HepG2 (cell line): ENCODE results near the gene FGFR3. TPM values are rescaled to one million over a fixed set of nuclear protein-coding genes. Genes with fewer than 3 reads are reported as not detected.

Experiments used
- GMEB1 ChIP-seq: sonication (generic); formaldehyde crosslinking; IDR thresholded peaks from 2 replicates; pipeline ENCODE4 v1.5.1; 2020; ENCODE audit warnings: missing genetic modification reagents, mild to moderate bottlenecking, borderline replicate concordance
- KLF16 ChIP-seq, 2 experiments: sonication (generic) in 1 of 2; formaldehyde crosslinking in 1 of 2; IDR thresholded peaks; 2 replicates each; pipeline versions ENCODE4 v1.6.1 to v1.8.0; 2016 to 2023; ENCODE audit warnings: missing genetic modification reagents in 2 of 2, missing compliant biosample characterization in 1 of 2
- PAXIP1 ChIP-seq: sonication (generic); formaldehyde crosslinking; conservative IDR thresholded peaks from 2 replicates; pipeline ENCODE4 v1.4.0; 2020; ENCODE audit warnings: mild to moderate bottlenecking, missing genetic modification reagents, moderate library complexity
- SNRNP70 ChIP-seq: fragments of 200-400 bp; formaldehyde crosslinking; IDR thresholded peaks from 2 replicates; pipeline ENCODE4 v1.6.1; 2017; ENCODE audit warnings: mild to moderate bottlenecking, low read depth, low read length, moderate library complexity
- SP4 ChIP-seq: sonication (generic); formaldehyde crosslinking; IDR thresholded peaks from 2 replicates; pipeline ENCODE4 v1.8.1; 2023; ENCODE audit warnings: mild to moderate bottlenecking, missing genetic modification reagents
- TAF1 ChIP-seq: sonication (generic); formaldehyde crosslinking; IDR thresholded peaks from 2 replicates; pipeline ENCODE4 v1.4.0; 2020; ENCODE audit warnings: missing genetic modification reagents
- TRIM24 ChIP-seq: sonication (generic); formaldehyde crosslinking; IDR thresholded peaks from 2 replicates; pipeline ENCODE4 v1.8.0; 2022; ENCODE audit warnings: mild to moderate bottlenecking, missing genetic modification reagents
- XRCC5 ChIP-seq: fragments of 200-400 bp; formaldehyde crosslinking; optimal IDR thresholded peaks from 2 replicates; pipeline ENCODE3; 2017; ENCODE audit warnings: mild to moderate bottlenecking, low read length
- ZBTB43 ChIP-seq: sonication (generic); formaldehyde crosslinking; conservative IDR thresholded peaks from 2 replicates; pipeline ENCODE4 v1.4.0; 2020; ENCODE audit warnings: missing genetic modification reagents
- ZNF235 ChIP-seq: sonication (generic); formaldehyde crosslinking; IDR thresholded peaks from 2 replicates; pipeline ENCODE4 v1.8.1; 2023; ENCODE audit warnings: mild to moderate bottlenecking, missing genetic modification reagents, borderline replicate concordance
- ZNF281 ChIP-seq: sonication (generic); formaldehyde crosslinking; IDR thresholded peaks from 2 replicates; pipeline ENCODE4 v1.4.0; 2020; ENCODE audit warnings: missing genetic modification reagents, borderline replicate concordance
- ZNF367 ChIP-seq: sonication (generic); formaldehyde crosslinking; IDR thresholded peaks from 2 replicates; pipeline ENCODE4 v1.4.0; 2020; ENCODE audit warnings: missing genetic modification reagents, borderline replicate concordance
- ZNF552 ChIP-seq: sonication (generic); formaldehyde crosslinking; IDR thresholded peaks from 2 replicates; pipeline ENCODE4 v1.9.0; 2022; ENCODE audit warnings: missing genetic modification reagents, mild to moderate bottlenecking, borderline replicate concordance
- ZNF567 ChIP-seq: sonication (generic); formaldehyde crosslinking; IDR thresholded peaks from 2 replicates; pipeline ENCODE4 v1.8.1; 2023; ENCODE audit warnings: mild to moderate bottlenecking, missing genetic modification reagents, borderline replicate concordance
- ZNF782 ChIP-seq: sonication (generic); formaldehyde crosslinking; IDR thresholded peaks from 2 replicates; pipeline ENCODE4 v1.4.0; 2020; ENCODE audit warnings: missing genetic modification reagents, mild to moderate bottlenecking, borderline replicate concordance
- ZSCAN12 ChIP-seq: sonication (generic); formaldehyde crosslinking; IDR thresholded peaks from 2 replicates; pipeline ENCODE4 v1.9.0; 2021; ENCODE audit warnings: mild to moderate bottlenecking, missing genetic modification reagents
- polyA plus RNA-seq, 8 experiments: library from polyadenylated mRNA; depleted of rRNA in 3 of 8; stranded (reverse) in 7 of 8; unstranded in 1 of 8; fragments of >200 nt; fragmentation: Illumina TruSeq in 4 of 8; extraction: Trizol in 4 of 8; gene quantifications; 2 replicates each; pipeline versions ENCODE4 v1.2.1 to v1.2.3, GENCODE V29; 2011 to 2016; ENCODE audit warnings: low read depth in 4 of 8, missing spikeins in 1 of 8, mixed read lengths in 1 of 8; ENCODE audit not compliant: insufficient read depth in 1 of 8
- total RNA-seq, 5 experiments: library from RNA; depleted of rRNA; stranded (reverse); fragments of >200 nt; fragmentation: Illumina TruSeq; extraction: Trizol; gene quantifications; 2 replicates each; pipeline ENCODE4 v1.2.3, GENCODE V29; 2016; ENCODE audit warnings: low read depth in 1 of 5
- TF ChIP-seq, protein P1 (sequence below): sonication (generic); formaldehyde crosslinking; IDR thresholded peaks from 2 replicates; pipeline ENCODE4 v1.8.0; 2023; ENCODE audit warnings: mild to moderate bottlenecking, missing genetic modification reagents

FGFR3 gene
- total and polyA plus RNA-seq, 2 of the 13 experiments (the other 11 are each of a cell fraction or from before 2014, with no cell fraction given) = 103 to 109 TPM

DNA sequence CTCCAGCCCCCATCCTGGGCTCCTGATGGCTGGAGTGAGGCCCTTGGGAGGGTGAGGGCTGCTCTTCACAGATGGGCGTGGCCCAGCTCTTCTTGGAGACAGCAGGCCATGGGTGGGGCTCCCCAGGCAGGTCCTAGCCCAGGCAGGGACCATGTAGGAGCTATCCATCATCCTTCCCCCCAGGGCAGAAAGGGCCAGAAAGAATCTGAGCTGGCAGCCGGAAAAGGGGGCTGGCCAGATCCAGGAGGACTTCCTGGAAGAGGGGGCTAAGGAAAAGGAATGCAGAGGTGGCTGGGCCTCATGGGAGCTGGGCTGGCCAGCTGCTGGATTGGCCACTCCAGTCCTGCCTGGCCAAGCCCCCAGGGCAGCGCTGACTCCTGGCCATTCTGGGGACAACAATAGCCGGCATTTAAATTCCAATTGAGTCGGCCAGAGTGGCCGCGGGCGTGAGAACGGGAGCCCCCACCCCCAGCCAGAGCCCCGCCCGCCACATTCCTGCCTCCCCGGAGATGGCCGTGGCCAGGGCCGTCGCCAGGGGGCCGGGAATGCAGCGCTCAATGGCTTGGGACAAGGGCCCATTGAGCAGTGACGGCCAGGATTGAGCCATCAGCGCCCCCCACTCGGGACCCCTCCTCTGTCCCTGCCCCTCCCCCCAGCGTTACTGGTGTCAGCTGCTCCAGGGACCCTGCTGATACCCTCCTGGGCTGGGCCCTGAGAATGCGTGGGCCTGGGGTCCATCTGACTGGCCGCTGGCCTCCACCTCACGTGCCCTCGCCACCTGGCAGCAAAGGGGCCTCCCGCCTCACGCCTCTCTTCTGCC, 15.1 kb upstream of the FGFR3 start (continued):
- 0 out of 2 replicates have a peak, but pooled peaks have one; percentile 45 for TF ChIP-seq ZBTB43 (CRISPR knock-in tag)
- no peak for TF ChIP-seq ZNF235 (CRISPR knock-in tag)
- no peak; the same call in 1 of the 2 replicates for TF ChIP-seq ZNF567 (CRISPR knock-in tag)
- TF ChIP-seq ZSCAN12 (CRISPR knock-in tag) = 0 out of 2 replicates have a peak, but pooled peaks have one; percentile 79
- no peak for TF ChIP-seq ZNF552 (CRISPR knock-in tag)
- TF ChIP-seq ZNF367 (CRISPR knock-in tag) = 0 out of 2 replicates have a peak, but pooled peaks have one; percentile 45
- TF ChIP-seq SNRNP70 = no peak
- TF ChIP-seq ZNF281 = peak; percentile 75
- TF ChIP-seq PAXIP1 (CRISPR knock-in tag) = 0 out of 2 replicates have a peak, but pooled peaks have one; percentile 35
- no peak for TF ChIP-seq GMEB1 (CRISPR knock-in tag)
- TF ChIP-seq TAF1 (CRISPR knock-in tag) = 0 out of 2 replicates have a peak, but pooled peaks have one; percentile 51
- TF ChIP-seq ZNF782 (CRISPR knock-in tag) = no peak
- TF ChIP-seq KLF16 (CRISPR knock-in tag; IDR thresholded peaks at IDR 0.05) = no peak
- peak; percentile 62; the same call in 1 of the 2 replicates for TF ChIP-seq TRIM24
- TF ChIP-seq SP4 (CRISPR knock-in tag) = 0 out of 2 replicates have a peak, but pooled peaks have one; percentile 51
- TF ChIP-seq XRCC5 = no peak
- TF ChIP-seq, protein P1, sequence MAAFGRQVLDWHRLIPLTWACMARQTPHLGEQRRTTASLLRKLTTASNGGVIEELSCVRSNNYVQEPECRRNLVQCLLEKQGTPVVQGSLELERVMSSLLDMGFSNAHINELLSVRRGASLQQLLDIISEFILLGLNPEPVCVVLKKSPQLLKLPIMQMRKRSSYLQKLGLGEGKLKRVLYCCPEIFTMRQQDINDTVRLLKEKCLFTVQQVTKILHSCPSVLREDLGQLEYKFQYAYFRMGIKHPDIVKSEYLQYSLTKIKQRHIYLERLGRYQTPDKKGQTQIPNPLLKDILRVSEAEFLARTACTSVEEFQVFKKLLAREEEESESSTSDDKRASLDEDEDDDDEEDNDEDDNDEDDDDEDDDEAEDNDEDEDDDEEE (CRISPR knock-in tag) = no peak
